GM19324 (cell line): ENCODE measurements around the gene MARCHF2.

Source experiments
- ATAC-seq: cut with Tn5 transposase; IDR thresholded peaks from one replicate; pipeline ENCODE4 v1.9.1; 2021; ENCODE audit warnings: mild to moderate bottlenecking, moderate library complexity; ENCODE audit not compliant: unreplicated experiment, low FRiP score

Gene MARCHF2

GRCh38 chr19:8451885-8452284 is 38.8 kb downstream of the MARCHF2 start:
- ATAC-seq = no peak

GRCh38 chr19:8452446-8453123 is 39.5 kb downstream of the MARCHF2 start:
- no peak for ATAC-seq

- ATAC-seq = no peak
These were observed 40.5 kb downstream of the MARCHF2 start for GRCh38 chr19:8453616-8454015.

- ATAC-seq = no peak
These were observed 41.1 kb downstream of the MARCHF2 start for GRCh38 chr19:8454218-8454617.

GRCh38 chr19:8455018-8455417 is 41.9 kb downstream of the MARCHF2 start:
- no peak for ATAC-seq

GRCh38 chr19:8456064-8456463 is 43.0 kb downstream of the MARCHF2 start:
- no peak for ATAC-seq

GRCh38 chr19:8457209-8457608 is 44.1 kb downstream of the MARCHF2 start:
- no peak for ATAC-seq

GRCh38 chr19:8457827-8458226 is 44.7 kb downstream of the MARCHF2 start:
- no peak for ATAC-seq

GRCh38 chr19:8458380-8458779 is 45.3 kb downstream of the MARCHF2 start:
- ATAC-seq = no peak

GRCh38 chr19:8459095-8459494 is 46.0 kb downstream of the MARCHF2 start:
- no peak for ATAC-seq

GRCh38 chr19:8459520-8460270 is 46.6 kb downstream of the MARCHF2 start:
- no peak for ATAC-seq

GRCh38 chr19:8460516-8461298 is 47.6 kb downstream of the MARCHF2 start:
- no peak for ATAC-seq

- no peak for ATAC-seq
These were observed 48.3 kb downstream of the MARCHF2 start for GRCh38 chr19:8461376-8461775.

- ATAC-seq = no peak
These were observed 48.8 kb downstream of the MARCHF2 start for GRCh38 chr19:8461891-8462290.

GRCh38 chr19:8462571-8462970 is 49.5 kb downstream of the MARCHF2 start:
- ATAC-seq = no peak

- ATAC-seq = no peak
These were observed 50.3 kb downstream of the MARCHF2 start for GRCh38 chr19:8463365-8463764.

GRCh38 chr19:8466018-8466417 is 52.9 kb downstream of the MARCHF2 start:
- ATAC-seq = no peak

GRCh38 chr19:8468124-8468523 is 55.0 kb downstream of the MARCHF2 start:
- ATAC-seq = no peak

GRCh38 chr19:8468761-8469373 is 55.8 kb downstream of the MARCHF2 start:
- no peak for ATAC-seq

GRCh38 chr19:8469613-8470368 is 56.7 kb downstream of the MARCHF2 start:
- no peak for ATAC-seq
